HUES64 (cell line): ENCODE data around the gene MCM7. TPM values are rescaled to one million over a fixed set of nuclear protein-coding genes. Genes with fewer than 3 reads are reported as not detected.
"Not testable (repeated sequence)": the region's sequence is repeated elsewhere in the genome, so short reads cannot be mapped to it uniquely, and the experiment has no call there.

Experiments
- H3K27ac ChIP-seq: 2 replicates; pipeline ENCODE4 v1.7.0; 2013; ENCODE audit warnings: low read depth, low read length, inconsistent platforms
- H3K27me3 ChIP-seq: 2 replicates; pipeline ENCODE4 v1.6.1; 2013; ENCODE audit warnings: mild to moderate bottlenecking, low read length; ENCODE audit not compliant: insufficient read depth
- H3K36me3 ChIP-seq: 2 replicates; pipeline ENCODE4 v1.6.1; 2013; ENCODE audit warnings: mild to moderate bottlenecking, low read length; ENCODE audit not compliant: insufficient read depth
- H3K4me1 ChIP-seq: 2 replicates; pipeline ENCODE4 v1.6.1; 2013; ENCODE audit warnings: mild to moderate bottlenecking, low read length, moderate library complexity; ENCODE audit not compliant: insufficient read depth
- H3K4me3 ChIP-seq: 2 replicates; pipeline ENCODE4 v1.5.1; 2013; ENCODE audit warnings: mild to moderate bottlenecking, low read length, moderate library complexity
- H3K9ac ChIP-seq: 2 replicates; pipeline ENCODE4 v1.6.1; 2013; ENCODE audit warnings: mild to moderate bottlenecking, low read depth, low read length
- H3K9me3 ChIP-seq: 2 replicates; pipeline ENCODE4 v1.6.1; 2013; ENCODE audit warnings: low read depth, low read length; ENCODE audit not compliant: insufficient read depth
- WGBS: fragments of 150-250, 120-280 bp; methylation state at CpG from one replicate; pipeline ENCODE4 v1.1.7; 2013; ENCODE audit warnings: missing lambda C conversion rate; 5-methylcytosine and 5-hydroxymethylcytosine counted together
- polyA plus RNA-seq, 2 experiments: library from polyadenylated mRNA; stranded (reverse); fragments of 50-300 nt; gene quantifications; one replicate each; pipeline ENCODE4 v1.2.3, GENCODE V29; 2013

Gene MCM7
- 226 TPM for polyA plus RNA-seq (2013, experiment 1 of 2)
- 205 TPM for polyA plus RNA-seq (2013, experiment 2 of 2)

DNA sequence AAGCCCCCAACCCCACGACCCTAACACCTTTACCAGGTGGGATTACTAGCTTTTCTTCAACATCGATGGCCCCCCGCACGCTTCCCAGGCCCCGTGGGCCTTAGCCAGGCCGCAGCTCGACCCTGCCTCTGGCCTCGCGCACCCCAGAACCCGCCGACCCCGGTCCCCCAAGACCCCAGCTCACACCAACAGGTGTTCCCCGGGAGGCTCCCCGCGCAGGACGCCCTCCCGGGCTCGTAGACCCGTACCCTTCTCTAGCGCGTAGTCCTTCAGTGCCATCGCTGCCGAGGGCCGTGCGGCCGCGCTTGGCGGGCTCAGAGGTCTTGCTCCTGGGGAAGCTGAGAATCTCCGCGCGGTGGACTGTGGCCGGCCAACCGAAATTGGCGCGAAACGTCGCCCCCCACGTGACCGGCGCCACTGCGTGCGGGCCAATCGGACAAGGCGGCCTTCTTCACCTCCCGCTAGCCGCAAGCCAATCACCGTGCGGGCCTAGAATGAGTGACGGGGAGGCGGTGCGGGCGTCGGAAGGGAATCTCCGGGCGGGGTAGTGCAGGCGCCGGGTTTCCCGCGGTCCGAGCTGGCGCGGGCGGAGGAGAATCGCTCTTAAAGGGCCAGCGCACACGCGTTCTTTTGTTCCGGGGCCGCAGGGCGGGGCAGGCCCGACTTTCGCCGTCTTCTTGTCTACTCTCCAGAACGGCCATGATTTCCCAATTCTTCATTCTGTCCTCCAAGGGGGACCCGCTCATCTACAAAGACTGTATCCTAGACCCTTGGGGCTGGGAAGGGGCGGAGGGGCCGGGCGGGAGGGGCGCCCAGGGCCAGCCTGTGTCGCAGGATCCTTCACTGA, at the start of gene MCM7, which contains the start of gene AP4M1:
Gene MCM7, minus strand, starts transcription at position 382 of the 847 bp plus-strand sequence. Its CDS starts 103 bp downstream, at position 279.
Gene AP4M1, plus strand, starts transcription at position 628 of the 847 bp plus-strand sequence. Its CDS starts 72 bp downstream, at position 700.
- WGBS: under 1% methylated on average over 80 of the region's 80 CpGs
- peak within 1 kb of the TSS; percentile 96 for H3K4me3 ChIP-seq
- H3K27me3 ChIP-seq: no peaks in the 10 kb centered on the region
- H3K9ac ChIP-seq: peak within 1 kb of the TSS; percentile 100
- peaks cover 58% of the 10 kb centered on the region for H3K36me3 ChIP-seq
- no peaks in the 10 kb centered on the region for H3K9me3 ChIP-seq
- H3K27ac ChIP-seq: peak within 1 kb of the TSS; percentile 100
- peaks cover 11% of the 10 kb centered on the region for H3K4me1 ChIP-seq

DNA sequence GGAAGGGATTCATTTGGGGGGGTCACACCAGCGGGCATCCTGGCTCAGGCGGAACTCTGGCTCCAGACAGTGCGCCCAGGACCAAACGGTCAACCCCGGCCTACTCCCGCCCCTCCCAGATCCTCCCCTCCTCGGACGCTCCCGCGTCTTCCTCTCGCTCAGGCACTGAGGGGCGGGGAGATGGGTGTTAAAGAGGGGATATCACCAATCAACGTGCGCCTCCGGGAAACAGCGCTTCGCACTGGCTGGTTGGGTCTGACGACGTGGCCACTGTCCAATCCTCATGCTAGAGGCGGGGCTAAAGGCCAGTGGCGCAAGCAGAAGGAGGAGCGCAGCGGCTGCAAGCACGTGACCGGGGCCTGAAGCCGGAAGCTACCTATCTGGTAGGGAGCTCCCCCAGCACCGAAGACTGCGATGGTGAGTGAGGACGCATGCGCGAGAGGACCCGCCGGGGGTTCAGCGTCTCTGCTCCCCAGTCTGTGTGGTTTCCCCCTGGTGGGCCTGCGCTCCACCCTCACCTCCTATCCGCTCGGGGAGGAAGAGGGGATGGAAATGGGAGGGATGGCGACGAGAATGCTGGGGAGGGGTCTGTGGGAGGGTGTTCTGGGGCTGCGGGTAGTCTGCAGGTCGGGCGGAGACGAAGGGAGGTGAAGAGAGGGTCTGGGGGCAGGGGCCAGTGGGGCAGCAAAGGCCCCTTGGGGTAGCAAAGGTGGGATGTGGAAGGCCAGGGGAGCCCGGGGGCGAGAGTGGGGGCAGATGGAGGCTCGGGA, 47.5 kb upstream of the MCM7 start, which contains the start of gene LAMTOR4:
Gene LAMTOR4, plus strand, starts transcription at position 360 of the 770 bp plus-strand sequence. Its CDS starts 55 bp downstream, at position 415.
- H3K27ac ChIP-seq: peak within 1 kb of the TSS; percentile 64
- WGBS: under 1% methylated on average over 44 of the region's 46 CpGs
- H3K36me3 ChIP-seq: peaks cover 22% of the 10 kb centered on the region

DNA sequence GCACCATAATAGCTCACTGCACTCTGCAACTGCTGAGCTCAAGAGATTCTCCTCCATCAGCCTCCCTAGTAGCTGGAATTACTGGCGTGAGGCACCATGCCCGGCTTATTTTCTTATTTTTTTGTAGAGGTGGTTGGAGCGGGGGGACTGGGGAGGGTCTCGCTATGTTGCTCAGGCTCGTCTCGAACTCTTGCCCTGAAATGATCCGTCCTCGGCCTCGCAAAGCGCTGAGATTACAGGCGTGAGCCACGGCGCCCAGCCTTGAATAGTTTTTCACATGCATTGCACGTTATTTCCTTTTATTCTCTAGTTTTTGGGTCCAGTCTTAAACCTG, 47.0 kb upstream of the MCM7 start:
- 72% methylated on average over 14 of the region's 14 CpGs for WGBS
- H3K9me3 ChIP-seq: no peaks in the 10 kb centered on the region
- H3K9ac ChIP-seq: 0 out of 2 replicates have a peak overlapping the region, but pooled peaks have one; percentile 12
- H3K4me1 ChIP-seq: peaks cover 4% of the 10 kb centered on the region; the same call in 1 of the 2 replicates
- H3K36me3 ChIP-seq: peaks cover 17% of the 10 kb centered on the region
- H3K4me3 ChIP-seq: peak overlapping the region; percentile 34
- no peaks in the 10 kb centered on the region for H3K27me3 ChIP-seq
- H3K27ac ChIP-seq: no peak overlapping the region

More for the DNA sequence above, 47.5 kb upstream of the MCM7 start, which contains the start of gene LAMTOR4:
- Histone ChIP-seq H3K27me3 (no peaks in the 10 kb centered on the region), H3K4me3 (peak within 1 kb of the TSS; percentile 79), H3K9ac (peak within 1 kb of the TSS; percentile 82), H3K4me1 (peaks cover 4% of the 10 kb centered on the region; the same call in 1 of the 2 replicates), H3K9me3 (no peaks in the 10 kb centered on the region)

DNA sequence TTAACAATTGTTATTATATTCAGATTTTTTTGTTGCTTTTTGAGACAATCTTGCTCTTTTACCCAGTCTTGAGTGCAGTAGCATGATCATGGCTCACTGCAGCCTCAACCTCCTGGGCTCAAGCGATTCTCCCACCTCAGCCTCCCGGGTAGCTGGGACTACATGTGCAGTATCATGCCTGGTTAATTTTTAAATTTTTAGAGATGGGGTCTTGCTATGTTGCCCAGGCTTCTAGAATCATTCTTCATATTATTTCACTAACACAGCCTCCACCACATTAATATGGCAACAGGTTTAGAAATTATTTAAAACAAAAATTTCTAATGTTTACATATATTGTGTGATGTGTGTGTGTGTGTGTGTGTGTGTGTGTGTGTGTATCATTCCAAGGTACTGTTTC, 46.1 kb upstream of the MCM7 start:
- peaks cover 8% of the 10 kb centered on the region; the same call in 1 of the 2 replicates for H3K36me3 ChIP-seq
- 95% methylated on average over 2 of the region's 2 CpGs for WGBS
- H3K27ac ChIP-seq: no peak overlapping the region
- peaks cover 4% of the 10 kb centered on the region; the same call in 1 of the 2 replicates for H3K4me1 ChIP-seq
- H3K4me3 ChIP-seq: no peak overlapping the region
- H3K9me3 ChIP-seq: no peaks in the 10 kb centered on the region
- no peak overlapping the region for H3K9ac ChIP-seq
- no peaks in the 10 kb centered on the region for H3K27me3 ChIP-seq

DNA sequence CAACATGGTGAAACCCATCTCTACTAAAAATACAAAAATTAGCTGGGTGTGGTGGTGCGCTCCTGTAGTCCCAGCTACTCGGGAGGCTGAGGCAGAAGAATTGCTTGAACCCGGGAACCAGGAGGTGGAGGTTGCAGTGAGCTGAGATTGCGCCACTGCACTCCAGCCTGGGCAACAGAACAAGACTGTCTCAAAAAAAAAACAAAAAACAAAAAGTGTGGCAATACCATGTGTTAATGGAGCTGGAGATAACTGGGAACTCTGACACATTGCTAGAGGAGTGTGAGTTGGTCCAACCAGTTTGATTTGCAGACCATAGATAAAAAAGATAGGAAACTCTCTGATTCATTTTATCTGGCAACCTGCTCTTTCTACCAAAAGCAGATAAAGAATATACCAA, 45.2 kb upstream of the MCM7 start:
- H3K9me3 ChIP-seq, H3K36me3 ChIP-seq, H3K4me3 ChIP-seq, H3K9ac ChIP-seq, H3K27me3 ChIP-seq, H3K27ac ChIP-seq, H3K4me1 ChIP-seq: not testable (repeated sequence)
- WGBS: 97% methylated on average over 4 of the region's 4 CpGs

DNA sequence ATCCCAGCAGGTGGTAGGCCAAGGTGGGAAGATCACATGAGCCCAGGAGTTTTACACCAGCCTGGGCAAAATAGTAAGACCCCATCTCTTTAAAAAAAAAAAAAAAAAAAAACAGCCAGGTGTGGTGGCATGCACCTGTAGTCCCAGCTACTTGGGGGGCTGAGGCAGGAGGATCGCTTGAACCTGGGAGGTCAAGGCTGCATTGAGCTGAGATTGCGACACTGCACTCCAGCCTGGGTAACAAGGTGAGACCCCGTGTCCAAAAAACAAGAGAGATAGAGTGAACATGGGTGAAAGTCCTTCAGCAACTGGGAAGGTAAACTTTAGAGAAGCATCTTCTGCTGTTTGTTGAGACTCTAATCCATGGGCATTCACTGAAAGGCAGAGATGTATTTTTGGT, 41.3 kb upstream of the MCM7 start:
- H3K4me1 ChIP-seq: no peaks in the 10 kb centered on the region

DNA sequence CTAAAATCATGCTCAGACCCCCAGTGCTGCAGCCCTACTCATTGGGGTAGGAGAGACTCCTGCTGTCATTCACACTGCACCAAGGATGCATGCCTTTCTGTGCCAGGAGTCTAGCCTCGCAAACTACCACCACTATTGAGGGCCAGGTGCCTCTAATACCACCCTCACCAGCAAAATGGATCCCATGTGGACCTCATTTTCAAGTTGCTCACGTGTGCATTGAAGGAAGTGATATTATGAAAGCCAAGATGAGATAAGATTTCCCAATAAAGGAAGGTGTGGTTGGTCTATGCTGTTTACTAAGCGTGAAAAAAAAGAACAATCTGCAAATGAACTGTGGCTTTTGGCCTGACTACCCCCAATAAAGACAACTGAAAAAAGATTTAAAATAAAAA, 40.4 kb upstream of the MCM7 start:
- Histone ChIP-seq H3K9ac (no peak overlapping the region), H3K9me3 (no peaks in the 10 kb centered on the region), H3K36me3 (no peaks in the 10 kb centered on the region), H3K4me3 (no peak overlapping the region), H3K27ac (no peak overlapping the region), H3K27me3 (no peaks in the 10 kb centered on the region), H3K4me1 (no peaks in the 10 kb centered on the region)
- WGBS: 90% methylated on average over 3 of the region's 3 CpGs

More for the DNA sequence above, 41.3 kb upstream of the MCM7 start:
- no peaks in the 10 kb centered on the region for H3K27me3 ChIP-seq
- no peaks in the 10 kb centered on the region for H3K36me3 ChIP-seq
- no peak overlapping the region for H3K4me3 ChIP-seq
- H3K9ac ChIP-seq: no peak overlapping the region
- no peaks in the 10 kb centered on the region for H3K9me3 ChIP-seq
- WGBS: 88% methylated on average over 3 of the region's 3 CpGs
- H3K27ac ChIP-seq: no peak overlapping the region

DNA sequence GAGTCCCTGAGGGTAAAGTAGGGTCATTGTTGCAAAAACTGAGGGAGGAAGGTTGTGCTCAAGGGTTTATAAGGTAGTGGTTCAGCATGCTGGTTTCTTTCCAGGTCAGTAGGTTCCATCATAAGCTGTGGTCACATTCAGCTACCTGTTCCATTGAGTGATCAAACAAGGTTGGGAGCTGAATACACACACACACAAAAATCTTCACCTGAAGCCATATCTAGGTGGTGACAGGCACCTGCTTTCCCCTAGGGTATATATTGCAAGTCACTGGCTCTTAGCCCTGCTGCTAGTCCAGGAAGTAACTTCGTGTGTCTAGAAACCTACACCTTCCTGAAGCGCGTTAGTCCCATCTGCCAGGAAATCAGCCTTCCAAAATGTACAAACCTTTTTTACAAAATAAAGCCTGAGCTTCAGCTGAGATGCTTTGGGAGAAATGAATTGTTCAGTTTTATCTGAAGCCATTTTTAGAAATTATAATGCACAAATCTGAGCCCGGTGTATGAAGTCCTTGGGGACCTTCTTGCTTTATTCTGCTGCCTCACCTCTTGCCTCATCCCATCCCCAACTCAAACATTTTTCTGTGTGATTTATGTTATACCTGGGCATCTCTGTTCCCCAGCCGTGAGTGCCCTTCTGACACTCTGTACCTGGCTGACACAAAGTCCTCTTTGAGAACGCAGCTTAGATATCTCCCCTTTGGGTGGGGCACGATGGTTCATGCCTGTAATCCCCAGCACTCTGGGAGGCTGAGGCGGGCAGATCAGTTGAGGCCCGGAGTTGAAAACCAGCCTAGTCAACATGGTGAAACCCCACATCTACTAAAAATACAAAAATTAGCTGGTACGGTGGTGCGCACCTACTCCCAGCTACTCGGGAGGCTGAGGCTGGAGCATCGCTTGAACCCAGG, 36.9 kb upstream of the MCM7 start:
- Histone ChIP-seq H3K36me3 (no peaks in the 10 kb centered on the region), H3K4me1 (no peaks in the 10 kb centered on the region), H3K9ac (no peak overlapping the region), H3K9me3 (no peaks in the 10 kb centered on the region), H3K27me3 (no peaks in the 10 kb centered on the region), H3K27ac (no peak overlapping the region), H3K4me3 (no peak overlapping the region)
- 94% methylated on average over 13 of the region's 13 CpGs for WGBS

DNA sequence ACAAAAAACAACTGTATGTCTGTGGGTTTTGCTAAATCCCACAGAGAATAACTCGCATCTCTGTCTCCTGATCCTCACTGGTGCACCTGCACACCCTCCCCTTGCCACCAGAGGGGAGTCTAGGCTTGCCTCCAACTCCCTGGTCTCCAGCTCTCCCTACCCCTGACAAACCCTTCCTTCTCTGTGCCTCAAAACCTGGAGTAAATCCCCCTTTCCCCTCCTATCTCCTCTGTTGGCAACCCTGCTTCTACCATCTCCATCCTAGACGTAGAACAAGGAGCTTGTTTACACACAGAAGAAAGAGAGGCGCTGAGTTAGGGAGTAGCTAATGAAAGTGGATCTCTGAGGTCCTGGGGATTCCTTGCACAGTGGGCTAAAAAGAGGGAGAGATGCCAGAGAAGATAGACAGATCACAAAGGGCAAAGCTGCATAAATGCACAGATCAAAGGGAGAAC, 31.5 kb upstream of the MCM7 start:
- Histone ChIP-seq H3K27ac (no peak overlapping the region), H3K9me3 (no peaks in the 10 kb centered on the region), H3K4me3 (no peak overlapping the region), H3K9ac (no peak overlapping the region), H3K4me1 (peaks cover 7% of the 10 kb centered on the region; the same call in 1 of the 2 replicates), H3K36me3 (no peaks in the 10 kb centered on the region), H3K27me3 (peaks cover 16% of the 10 kb centered on the region)
- WGBS: 36% methylated on average over 3 of the region's 3 CpGs

DNA sequence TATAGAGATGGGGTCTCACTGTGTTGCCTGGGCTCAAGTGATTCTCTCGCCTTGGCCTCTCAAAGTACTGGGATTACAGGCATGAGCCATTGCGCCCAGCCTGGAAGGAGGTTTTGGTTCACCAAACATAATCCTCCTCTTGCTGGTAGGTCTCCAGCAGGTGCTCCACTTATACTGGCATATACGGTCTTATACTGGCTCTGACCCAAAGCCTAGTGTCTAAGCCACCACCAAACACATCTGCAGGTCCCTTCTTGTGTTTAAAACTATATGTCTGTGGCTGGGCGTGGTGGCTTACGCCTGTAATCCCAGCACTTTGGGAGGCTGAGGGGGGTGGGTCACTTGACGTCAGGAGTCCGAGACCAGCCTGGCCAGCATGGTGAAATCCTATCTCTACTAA, 30.9 kb upstream of the MCM7 start:
- 89% methylated on average over 6 of the region's 7 CpGs for WGBS

More for the DNA sequence above, 30.9 kb upstream of the MCM7 start:
- Histone ChIP-seq H3K4me1 (peaks cover 7% of the 10 kb centered on the region; the same call in 1 of the 2 replicates), H3K9me3 (no peaks in the 10 kb centered on the region), H3K4me3 (no peak overlapping the region), H3K27me3 (peaks cover 20% of the 10 kb centered on the region), H3K9ac (no peak overlapping the region), H3K36me3 (no peaks in the 10 kb centered on the region), H3K27ac (no peak overlapping the region)
